ENCODE measurements around the gene WIPF1. TPM values are rescaled to one million over a fixed set of nuclear protein-coding genes. Genes with fewer than 3 reads are reported as not detected.

Gene WIPF1
- total RNA-seq, 1 experiment from 2014 or later, result 6.4 TPM

DNA sequence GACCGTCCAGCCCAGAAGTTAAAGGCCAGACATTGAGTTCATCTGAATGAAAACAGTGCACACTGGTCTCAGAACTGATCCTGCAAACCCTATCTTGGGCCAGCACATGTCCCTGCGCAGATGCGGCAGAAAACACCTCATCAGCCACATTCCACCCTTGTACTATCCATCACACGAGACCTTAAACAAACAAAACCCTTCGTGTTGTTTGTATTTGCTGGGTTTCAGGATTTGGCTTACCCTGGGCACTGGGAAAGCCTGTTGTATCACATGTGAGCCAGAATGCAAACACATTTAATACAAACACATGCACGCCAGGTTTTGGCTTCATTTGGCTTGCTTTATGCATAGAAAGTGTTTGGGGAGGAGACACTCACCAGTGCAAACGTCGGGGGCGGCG, 12.5 kb downstream of the WIPF1 start (continued):
- TF ChIP-seq, protein P1, sequence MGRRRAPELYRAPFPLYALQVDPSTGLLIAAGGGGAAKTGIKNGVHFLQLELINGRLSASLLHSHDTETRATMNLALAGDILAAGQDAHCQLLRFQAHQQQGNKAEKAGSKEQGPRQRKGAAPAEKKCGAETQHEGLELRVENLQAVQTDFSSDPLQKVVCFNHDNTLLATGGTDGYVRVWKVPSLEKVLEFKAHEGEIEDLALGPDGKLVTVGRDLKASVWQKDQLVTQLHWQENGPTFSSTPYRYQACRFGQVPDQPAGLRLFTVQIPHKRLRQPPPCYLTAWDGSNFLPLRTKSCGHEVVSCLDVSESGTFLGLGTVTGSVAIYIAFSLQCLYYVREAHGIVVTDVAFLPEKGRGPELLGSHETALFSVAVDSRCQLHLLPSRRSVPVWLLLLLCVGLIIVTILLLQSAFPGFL (CRISPR knock-in tag; IDR thresholded peaks at IDR 0.05; ENCODE audit: borderline replicate concordance), result no peak

GRCh38 chr2:174581491-174581890, 16.1 kb downstream of the WIPF1 start:
- Mint-ChIP-seq H3K36me3 (no peaks in the 10 kb centered on the region), H3K27me3 (ENCODE audit: low read depth) (no peaks in the 10 kb centered on the region), H3K4me3 (no peak overlapping the region), H3K9me3 (no peaks in the 10 kb centered on the region), H3K27ac (no peak overlapping the region), H3K4me1 (peaks cover 25% of the 10 kb centered on the region)
- DNase-seq (ENCODE audit: low spot score) (no peak), ATAC-seq (no peak)
- CTCF ChIA-PET, result interaction anchor here (0.8 to 1.7 kb wide), 3 partner anchors 21 to 206 kb away, joined by 3 to 7 read pairs (median 3); no protein-coding TSS in a partner anchor
- POLR2A ChIA-PET, result no interaction called here
- TF ChIP-seq GRHL2 (CRISPR knock-in tag; IDR thresholded peaks at IDR 0.05; ENCODE audit: insufficient replicate concordance, severe bottlenecking) (no peak), ETV6 (CRISPR knock-in tag; IDR thresholded peaks at IDR 0.05) (no peak), SMAD3 (CRISPR knock-in tag; IDR thresholded peaks at IDR 0.05; ENCODE audit: borderline replicate concordance) (no peak)

- no peak for DNase-seq (ENCODE audit: low spot score)
- H3K27ac Mint-ChIP-seq, result no peak overlapping the region
- no peaks in the 10 kb centered on the region for H3K9me3 Mint-ChIP-seq
- no peak for ATAC-seq
- H3K36me3 Mint-ChIP-seq, result no peaks in the 10 kb centered on the region
- ChIA-PET POLR2A (no interaction called here), CTCF (interaction anchor here (0.6 to 1.7 kb wide), 4 partner anchors 11 to 206 kb away, joined by 3 to 7 read pairs (median 3); no protein-coding TSS in a partner anchor)
- peaks cover 22% of the 10 kb centered on the region for H3K4me1 Mint-ChIP-seq
- TF ChIP-seq, protein P2, sequence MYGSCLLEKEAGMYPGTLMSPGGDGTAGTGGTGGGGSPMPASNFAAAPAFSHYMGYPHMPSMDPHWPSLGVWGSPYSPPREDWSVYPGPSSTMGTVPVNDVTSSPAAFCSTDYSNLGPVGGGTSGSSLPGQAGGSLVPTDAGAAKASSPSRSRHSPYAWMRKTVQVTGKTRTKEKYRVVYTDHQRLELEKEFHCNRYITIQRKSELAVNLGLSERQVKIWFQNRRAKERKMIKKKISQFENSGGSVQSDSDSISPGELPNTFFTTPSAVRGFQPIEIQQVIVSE (CRISPR knock-in tag; IDR thresholded peaks at IDR 0.05; ENCODE audit: borderline replicate concordance), result no peak
- TF ChIP-seq FOXP1 (CRISPR knock-in tag; IDR thresholded peaks at IDR 0.05; ENCODE audit: borderline replicate concordance), result no peak
- TF ChIP-seq AFF4 (CRISPR knock-in tag; IDR thresholded peaks at IDR 0.05; ENCODE audit: borderline replicate concordance), result no peak
- TF ChIP-seq, protein P3, sequence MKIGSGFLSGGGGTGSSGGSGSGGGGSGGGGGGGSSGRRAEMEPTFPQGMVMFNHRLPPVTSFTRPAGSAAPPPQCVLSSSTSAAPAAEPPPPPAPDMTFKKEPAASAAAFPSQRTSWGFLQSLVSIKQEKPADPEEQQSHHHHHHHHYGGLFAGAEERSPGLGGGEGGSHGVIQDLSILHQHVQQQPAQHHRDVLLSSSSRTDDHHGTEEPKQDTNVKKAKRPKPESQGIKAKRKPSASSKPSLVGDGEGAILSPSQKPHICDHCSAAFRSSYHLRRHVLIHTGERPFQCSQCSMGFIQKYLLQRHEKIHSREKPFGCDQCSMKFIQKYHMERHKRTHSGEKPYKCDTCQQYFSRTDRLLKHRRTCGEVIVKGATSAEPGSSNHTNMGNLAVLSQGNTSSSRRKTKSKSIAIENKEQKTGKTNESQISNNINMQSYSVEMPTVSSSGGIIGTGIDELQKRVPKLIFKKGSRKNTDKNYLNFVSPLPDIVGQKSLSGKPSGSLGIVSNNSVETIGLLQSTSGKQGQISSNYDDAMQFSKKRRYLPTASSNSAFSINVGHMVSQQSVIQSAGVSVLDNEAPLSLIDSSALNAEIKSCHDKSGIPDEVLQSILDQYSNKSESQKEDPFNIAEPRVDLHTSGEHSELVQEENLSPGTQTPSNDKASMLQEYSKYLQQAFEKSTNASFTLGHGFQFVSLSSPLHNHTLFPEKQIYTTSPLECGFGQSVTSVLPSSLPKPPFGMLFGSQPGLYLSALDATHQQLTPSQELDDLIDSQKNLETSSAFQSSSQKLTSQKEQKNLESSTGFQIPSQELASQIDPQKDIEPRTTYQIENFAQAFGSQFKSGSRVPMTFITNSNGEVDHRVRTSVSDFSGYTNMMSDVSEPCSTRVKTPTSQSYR (CRISPR knock-in tag; IDR thresholded peaks at IDR 0.05), result no peak
- TF ChIP-seq NFATC4 (CRISPR knock-in tag; IDR thresholded peaks at IDR 0.05), result no peak
- TF ChIP-seq CBFB (CRISPR knock-in tag; IDR thresholded peaks at IDR 0.05; ENCODE audit: low read depth), result no peak
- TF ChIP-seq CREM (CRISPR knock-in tag; IDR thresholded peaks at IDR 0.05), result no peak
- TF ChIP-seq, protein P4, sequence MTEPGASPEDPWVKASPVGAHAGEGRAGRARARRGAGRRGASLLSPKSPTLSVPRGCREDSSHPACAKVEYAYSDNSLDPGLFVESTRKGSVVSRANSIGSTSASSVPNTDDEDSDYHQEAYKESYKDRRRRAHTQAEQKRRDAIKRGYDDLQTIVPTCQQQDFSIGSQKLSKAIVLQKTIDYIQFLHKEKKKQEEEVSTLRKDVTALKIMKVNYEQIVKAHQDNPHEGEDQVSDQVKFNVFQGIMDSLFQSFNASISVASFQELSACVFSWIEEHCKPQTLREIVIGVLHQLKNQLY (CRISPR knock-in tag; IDR thresholded peaks at IDR 0.05), result no peak
- TF ChIP-seq GTF2I (CRISPR knock-in tag; conservative IDR thresholded peaks at IDR 0.05), result no peak
- TF ChIP-seq, protein P1 (CRISPR knock-in tag; IDR thresholded peaks at IDR 0.05; ENCODE audit: borderline replicate concordance), result no peak
- TF ChIP-seq, protein P5, sequence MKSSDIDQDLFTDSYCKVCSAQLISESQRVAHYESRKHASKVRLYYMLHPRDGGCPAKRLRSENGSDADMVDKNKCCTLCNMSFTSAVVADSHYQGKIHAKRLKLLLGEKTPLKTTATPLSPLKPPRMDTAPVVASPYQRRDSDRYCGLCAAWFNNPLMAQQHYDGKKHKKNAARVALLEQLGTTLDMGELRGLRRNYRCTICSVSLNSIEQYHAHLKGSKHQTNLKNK (CRISPR knock-in tag; IDR thresholded peaks at IDR 0.05), result no peak
- TF ChIP-seq FOXK1 (CRISPR knock-in tag; IDR thresholded peaks at IDR 0.05), result no peak
- H3K27me3 Mint-ChIP-seq (ENCODE audit: low read depth), result no peaks in the 10 kb centered on the region
- H3K4me3 Mint-ChIP-seq, result no peak overlapping the region
Measured at GRCh38 chr2:174580951-174581350, 16.7 kb downstream of the WIPF1 start.

Measured in WTC11 (cell line).